Ascending aorta (tissue), 2 donors: ENCODE data around the gene FOXM1. TPM values are rescaled to one million over a fixed set of nuclear protein-coding genes. Genes with fewer than 3 reads are reported as not detected.

Source experiments
- DNase-seq, 2 donors: peaks; one replicate each; pipeline ENCODE4 v3.0.0-alpha.2; 2019; ENCODE audit warnings: low spot score in 2 of 2
- H3K27ac ChIP-seq, 2 donors: fragments of 200-600 bp; sonication (generic); one replicate each; pipeline ENCODE4 v1.5.1; 2016 to 2017; ENCODE audit warnings: mild to moderate bottlenecking in 1 of 2
- H3K27me3 ChIP-seq: fragments of 200-600 bp; sonication (generic); one replicate; pipeline ENCODE4 v1.5.1; 2017
- H3K36me3 ChIP-seq, 2 donors: fragments of 200-600 bp; sonication (generic); one replicate each; pipeline ENCODE4 v1.5.1; 2016
- H3K4me1 ChIP-seq, 2 donors: fragments of 200-600 bp; sonication (generic); one replicate each; pipeline ENCODE4 v1.5.1; 2016 to 2017; ENCODE audit warnings: mild to moderate bottlenecking in 1 of 2
- H3K4me3 ChIP-seq, 2 donors: fragments of 200-600 bp; sonication (generic); one replicate each; pipeline ENCODE4 v1.5.1; 2016 to 2017; ENCODE audit warnings: mild to moderate bottlenecking in 1 of 2
- H3K9me3 ChIP-seq, 2 donors: fragments of 200-600 bp; sonication (generic); one replicate each; pipeline ENCODE4 v1.5.1; 2016
- CTCF ChIP-seq, 3 experiments: fragments of 200-600 bp in 2 of 3; fragments of 450-650 bp in 1 of 3; sonication (generic) in 2 of 3; IDR thresholded peaks; one replicate each; pipeline ENCODE4 v1.5.1; 2016 to 2019; ENCODE audit warnings: antibody characterized with exemption in 3 of 3, mild to moderate bottlenecking in 1 of 3, moderate library complexity in 1 of 3
- intact Hi-C: fragments of 100-400 bp; cut with DNase I; formaldehyde crosslinking; loops from one replicate; pipeline ENCODE4 v1.15.1; 2023
- total RNA-seq: library from RNA; depleted of rRNA; stranded (reverse); fragments of >200 nt; gene quantifications from one replicate; pipeline ENCODE4 v1.1.0, GENCODE V29; 2016

FOXM1 gene
- total RNA-seq, 1 donor from 2014 or later: not detected

- TF ChIP-seq CTCF (IDR thresholded peaks at IDR 0.05): no peak
- H3K27ac ChIP-seq: no peak overlapping the region
- H3K4me1 ChIP-seq: no peaks in the 10 kb centered on the region
- no peaks in the 10 kb centered on the region for H3K27me3 ChIP-seq
- intact Hi-C loops: no loop called here
- no peaks in the 10 kb centered on the region for H3K36me3 ChIP-seq
- H3K4me3 ChIP-seq: no peak overlapping the region
- H3K9me3 ChIP-seq: no peaks in the 10 kb centered on the region
- no peak for DNase-seq
Observed at GRCh38 chr12:2845280-2845679, 31.7 kb downstream of the FOXM1 start.

GRCh38 chr12:2844786-2845185 is 32.2 kb downstream of the FOXM1 start:
- Histone ChIP-seq H3K27ac (no peak overlapping the region), H3K4me1 (no peaks in the 10 kb centered on the region), H3K27me3 (no peaks in the 10 kb centered on the region), H3K36me3 (no peaks in the 10 kb centered on the region), H3K9me3 (no peaks in the 10 kb centered on the region), H3K4me3 (no peak overlapping the region)
- no peak for DNase-seq
- no peak for TF ChIP-seq CTCF (IDR thresholded peaks at IDR 0.05)
- intact Hi-C loops: no loop called here

- DNase-seq: no peak
- no peak for TF ChIP-seq CTCF (IDR thresholded peaks at IDR 0.05)
- intact Hi-C loops: no loop called here
- Histone ChIP-seq H3K4me3 (no peak overlapping the region), H3K27ac (peak overlapping the region; percentile 27 to 46), H3K4me1 (no peaks in the 10 kb centered on the region), H3K9me3 (no peaks in the 10 kb centered on the region), H3K27me3 (no peaks in the 10 kb centered on the region), H3K36me3 (no peaks in the 10 kb centered on the region)
Observed at GRCh38 chr12:2842948-2843347, 34.0 kb downstream of the FOXM1 start.

GRCh38 chr12:2841056-2841650 is 35.8 kb downstream of the FOXM1 start:
- no peak for DNase-seq
- H3K36me3 ChIP-seq: no peaks in the 10 kb centered on the region
- no peaks in the 10 kb centered on the region for H3K27me3 ChIP-seq
- no peak for TF ChIP-seq CTCF (IDR thresholded peaks at IDR 0.05)
- no peak overlapping the region for H3K4me3 ChIP-seq
- H3K27ac ChIP-seq: no peak overlapping the region
- no peaks in the 10 kb centered on the region for H3K9me3 ChIP-seq
- intact Hi-C loops: no loop called here
- H3K4me1 ChIP-seq: no peaks in the 10 kb centered on the region

GRCh38 chr12:2836574-2836973 is 40.4 kb downstream of the FOXM1 start:
- no peak overlapping the region for H3K4me3 ChIP-seq
- no peak for DNase-seq
- intact Hi-C loops: no loop called here
- no peak for TF ChIP-seq CTCF (IDR thresholded peaks at IDR 0.05)
- H3K36me3 ChIP-seq: no peaks in the 10 kb centered on the region
- no peaks in the 10 kb centered on the region for H3K9me3 ChIP-seq
- no peaks in the 10 kb centered on the region for H3K27me3 ChIP-seq
- peaks cover 0 to 5% of the 10 kb centered on the region in 2 donors for H3K4me1 ChIP-seq
- H3K27ac ChIP-seq: no peak overlapping the region
